Naive thymus-derived CD4-positive, alpha-beta T cell (primary cell): Measurements from ENCODE around the gene USP43. TPM values are rescaled to one million over a fixed set of nuclear protein-coding genes. Genes with fewer than 3 reads are reported as not detected.

Experiments
- ATAC-seq: fragments of 150-1000 bp; cut with Tn5 transposase; 2 replicates; pipeline ENCODE4 v1.10.0; 2021; ENCODE audit warnings: mild to moderate bottlenecking, moderate library complexity
- CTCF ChIA-PET: fragments of 350-600 bp; sonication (Branson Sonifier 250); formaldehyde crosslinking; loops from one replicate; lab custom pipeline; 2021; ENCODE audit warnings: antibody characterized with exemption; lab: Charles Lee
- POLR2A ChIA-PET: fragments of 350-600 bp; sonication (Branson Sonifier 250); formaldehyde crosslinking; loops from one replicate; lab custom pipeline; 2021; ENCODE audit warnings: antibody characterized with exemption, inconsistent platforms; lab: Charles Lee
- DNase-seq, 9 donors: peaks; one replicate each; pipeline versions ENCODE4 v3.0.0 to v3.0.0-alpha.2; 2020 to 2022; ENCODE audit warnings: mixed read lengths in 1 of 9
- H3K27ac ChIP-seq: one replicate; pipeline ENCODE4 v1.7.0; 2013; ENCODE audit warnings: mild to moderate bottlenecking, low read depth, low read length, moderate library complexity
- H3K27me3 ChIP-seq, 2 donors: one replicate each; pipeline ENCODE4 v1.7.0; 2013; ENCODE audit warnings: low read length in 2 of 2, mild to moderate bottlenecking in 2 of 2, moderate library complexity in 2 of 2; ENCODE audit not compliant: control insufficient read depth in 2 of 2, insufficient read depth in 2 of 2
- H3K36me3 ChIP-seq, 3 experiments: 1 replicate in 2 of 3; 2 replicates in 1 of 3; pipeline ENCODE4 v1.7.0; 2013; ENCODE audit warnings: low read length in 3 of 3, mild to moderate bottlenecking in 3 of 3, moderate library complexity in 1 of 3; ENCODE audit not compliant: insufficient read depth in 3 of 3, control insufficient read depth in 2 of 3
- H3K4me1 ChIP-seq, 2 donors: one replicate each; pipeline ENCODE4 v1.7.0; 2013; ENCODE audit warnings: low read length in 2 of 2, mild to moderate bottlenecking in 2 of 2, moderate library complexity in 1 of 2; ENCODE audit not compliant: control insufficient read depth in 2 of 2, insufficient read depth in 2 of 2
- H3K4me3 ChIP-seq: 2 replicates; pipeline ENCODE4 v1.7.0; 2013; ENCODE audit warnings: mild to moderate bottlenecking, low read length
- H3K9me3 ChIP-seq, 3 experiments: 1 replicate in 2 of 3; 2 replicates in 1 of 3; pipeline ENCODE4 v1.7.0; 2013; ENCODE audit warnings: low read length in 3 of 3; ENCODE audit not compliant: control insufficient read depth in 2 of 3
- H3K27ac Mint-ChIP-seq, 9 donors: one replicate each; pipeline ENCODE4 v1.8.0; 2020 to 2022; ENCODE audit warnings: mixed read lengths in 9 of 9, mild to moderate bottlenecking in 8 of 9, moderate library complexity in 5 of 9, inconsistent platforms in 2 of 9
- H3K27me3 Mint-ChIP-seq, 5 donors: one replicate each; pipeline ENCODE4 v1.8.0; 2021 to 2022; ENCODE audit warnings: mixed read lengths in 5 of 5, mild to moderate bottlenecking in 1 of 5
- H3K36me3 Mint-ChIP-seq, 5 donors: one replicate each; pipeline ENCODE4 v1.8.0; 2020 to 2022; ENCODE audit warnings: mixed read lengths in 5 of 5, mild to moderate bottlenecking in 3 of 5, inconsistent platforms in 1 of 5
- H3K4me1 Mint-ChIP-seq, 7 donors: one replicate each; pipeline ENCODE4 v1.8.0; 2020 to 2022; ENCODE audit warnings: mixed read lengths in 7 of 7, mild to moderate bottlenecking in 3 of 7, inconsistent platforms in 1 of 7
- H3K4me3 Mint-ChIP-seq, 10 donors: one replicate each; pipeline ENCODE4 v1.8.0; 2020 to 2022; ENCODE audit warnings: mild to moderate bottlenecking in 10 of 10, mixed read lengths in 10 of 10, moderate library complexity in 6 of 10, inconsistent platforms in 2 of 10
- H3K9me3 Mint-ChIP-seq, 11 donors: one replicate each; pipeline ENCODE4 v1.8.0; 2020 to 2022; ENCODE audit warnings: mixed read lengths in 11 of 11, mild to moderate bottlenecking in 4 of 11, inconsistent platforms in 1 of 11, moderate library complexity in 1 of 11
- intact Hi-C, 2 donors: fragments of 100-400 bp; cut with micrococcal nuclease; formaldehyde crosslinking; loops; one replicate each; pipeline ENCODE4 v1.15.1; 2023
- polyA plus RNA-seq, 2 donors: library from polyadenylated mRNA; unstranded; fragments of 300-500 nt; fragmentation: Illumina TruSeq; gene quantifications; one replicate each; pipeline ENCODE4 v1.2.3, GENCODE V29; 2021
- total RNA-seq, 6 experiments: library from RNA in 5 of 6; stranded (reverse) in 5 of 6; gene quantifications; 1 replicate in 5 of 6; 2 replicates in 1 of 6; pipeline ENCODE4 v1.2.3 and lab custom pipeline; 2021 to 2026

The USP43 gene
- total and polyA plus RNA-seq, 7 experiments from 2014 or later: 0.27 to 1.0 TPM; not detected in 5

DNA sequence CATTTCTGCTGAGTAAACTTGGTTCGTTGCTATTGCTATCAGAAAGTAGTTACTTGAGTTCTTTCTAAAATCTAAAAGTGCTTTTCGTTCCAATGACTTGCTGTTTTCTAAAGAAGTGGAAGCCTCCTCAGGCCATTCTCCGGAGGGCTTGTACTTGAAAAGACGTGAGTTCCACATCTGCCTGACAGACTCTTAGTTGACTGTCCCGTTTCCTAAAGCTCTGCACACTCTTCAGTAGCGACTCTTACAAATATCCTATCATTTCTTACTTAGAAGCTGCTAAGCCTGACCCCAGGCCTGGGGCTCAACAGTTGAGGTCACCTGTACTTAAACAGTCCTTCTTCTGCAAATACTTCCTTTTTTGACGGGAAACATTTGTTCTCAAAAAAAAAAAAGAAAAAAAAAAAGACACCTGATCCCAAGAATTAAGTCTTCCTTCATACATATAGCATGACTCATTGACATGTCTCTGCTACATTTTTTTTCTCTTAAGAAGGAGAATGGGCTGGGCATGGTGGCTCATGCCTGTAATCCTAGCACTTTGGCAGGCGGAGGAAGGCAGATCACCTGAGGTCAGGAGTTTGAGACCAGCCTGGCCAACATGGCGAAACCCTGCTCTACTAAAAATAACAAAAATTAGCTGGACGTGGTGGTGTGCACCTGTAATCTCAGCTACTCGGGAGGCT, 84.6 kb downstream of the USP43 start:
- POLR2A ChIA-PET: no interaction called here

DNA sequence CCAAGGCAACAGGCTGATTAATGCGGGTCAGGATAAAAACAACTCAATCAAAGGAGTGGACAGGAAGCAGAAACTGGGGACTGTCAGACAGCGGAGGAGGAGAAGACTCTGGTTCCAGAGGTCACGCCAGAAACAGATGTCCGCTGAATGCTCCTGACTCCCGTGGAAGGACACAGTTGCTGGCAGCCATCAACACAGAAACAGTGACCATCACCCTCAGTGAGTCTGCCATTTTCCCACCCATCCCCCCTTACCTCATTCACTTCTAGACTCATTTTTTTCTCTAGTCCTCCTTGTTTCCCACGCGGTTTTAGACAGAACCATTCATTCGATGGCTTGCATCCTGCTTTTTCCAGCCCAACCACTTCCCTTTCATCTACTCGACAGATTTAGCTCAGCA, 105.2 kb downstream of the USP43 start:
- Histone ChIP-seq H3K36me3 (no peaks in the 10 kb centered on the region), H3K4me1 (no peaks in the 10 kb centered on the region), H3K4me3 (no peak overlapping the region), H3K27me3 (no peaks in the 10 kb centered on the region), H3K9me3 (no peaks in the 10 kb centered on the region), H3K27ac (no peak overlapping the region)
- ChIA-PET CTCF (no interaction called here), POLR2A (no interaction called here)
- Mint-ChIP-seq H3K27me3 (peaks cover 6 to 60% (median 34%) of the 10 kb centered on the region in 5 donors), H3K36me3 (peaks cover 0 to 7% (median 0%) of the 10 kb centered on the region in 5 donors), H3K4me1 (no peaks in the 10 kb centered on the region), H3K27ac (no peak overlapping the region), H3K4me3 (no peak overlapping the region), H3K9me3 (peaks cover 0 to 6% (median 0%) of the 10 kb centered on the region in 11 donors)
- DNase-seq (no peak), ATAC-seq (no peak)
- intact Hi-C loops: no loop called here

More for the DNA sequence above, 84.6 kb downstream of the USP43 start:
- no peaks in the 10 kb centered on the region for H3K36me3 Mint-ChIP-seq
- Histone ChIP-seq H3K27me3 (no peaks in the 10 kb centered on the region), H3K4me1 (no peaks in the 10 kb centered on the region), H3K9me3 (no peaks in the 10 kb centered on the region), H3K27ac (no peak overlapping the region), H3K36me3 (no peaks in the 10 kb centered on the region), H3K4me3 (no peak overlapping the region)
- peaks cover 0 to 2% (median 0%) of the 10 kb centered on the region in 7 donors for H3K4me1 Mint-ChIP-seq
- H3K27ac Mint-ChIP-seq: no peak overlapping the region
- intact Hi-C loops: loop anchor here in 1 of 2 donors (1.0 kb wide), 1 partner anchor 38 kb away; no protein-coding TSS in a partner anchor
- DNase-seq: no peak
- H3K27me3 Mint-ChIP-seq: peaks cover 0 to 13% (median 6%) of the 10 kb centered on the region in 5 donors
- no peak for ATAC-seq
- H3K4me3 Mint-ChIP-seq: no peak overlapping the region
- CTCF ChIA-PET: no interaction called here
- H3K9me3 Mint-ChIP-seq: peaks cover 0 to 8% (median 0%) of the 10 kb centered on the region in 11 donors

DNA sequence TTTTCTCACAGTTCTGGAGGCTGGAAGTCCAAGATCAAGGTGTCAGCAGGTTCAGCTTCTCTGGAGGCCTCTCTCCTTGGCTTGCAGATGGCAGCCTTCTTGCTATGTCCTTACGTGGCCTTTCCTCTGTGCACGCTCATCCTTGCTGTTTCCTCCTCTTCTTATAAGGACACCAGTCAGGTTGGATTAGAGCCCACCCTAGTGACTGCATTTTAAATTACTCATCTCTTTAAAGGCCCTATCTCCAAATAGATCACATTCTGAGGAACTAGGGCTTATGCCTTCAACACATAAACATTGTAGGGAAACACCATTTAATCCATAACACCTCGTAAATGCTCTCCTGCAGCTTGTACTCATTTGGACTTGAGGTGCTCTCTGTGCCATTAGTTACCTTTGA, 109.8 kb downstream of the USP43 start:
- no peak overlapping the region for H3K4me3 Mint-ChIP-seq
- Histone ChIP-seq H3K9me3 (no peaks in the 10 kb centered on the region), H3K27ac (no peak overlapping the region), H3K27me3 (no peaks in the 10 kb centered on the region), H3K36me3 (no peaks in the 10 kb centered on the region), H3K4me3 (no peak overlapping the region), H3K4me1 (no peaks in the 10 kb centered on the region)
- H3K9me3 Mint-ChIP-seq: peaks cover 0 to 7% (median 0%) of the 10 kb centered on the region in 11 donors
- ChIA-PET CTCF (no interaction called here), POLR2A (no interaction called here)
- intact Hi-C loops: no loop called here
- DNase-seq: no peak
- no peaks in the 10 kb centered on the region for H3K4me1 Mint-ChIP-seq
- ATAC-seq: no peak
- peaks cover 3 to 68% (median 30%) of the 10 kb centered on the region in 5 donors for H3K27me3 Mint-ChIP-seq
- H3K36me3 Mint-ChIP-seq: peaks cover 0 to 7% (median 0%) of the 10 kb centered on the region in 5 donors
- no peak overlapping the region for H3K27ac Mint-ChIP-seq

DNA sequence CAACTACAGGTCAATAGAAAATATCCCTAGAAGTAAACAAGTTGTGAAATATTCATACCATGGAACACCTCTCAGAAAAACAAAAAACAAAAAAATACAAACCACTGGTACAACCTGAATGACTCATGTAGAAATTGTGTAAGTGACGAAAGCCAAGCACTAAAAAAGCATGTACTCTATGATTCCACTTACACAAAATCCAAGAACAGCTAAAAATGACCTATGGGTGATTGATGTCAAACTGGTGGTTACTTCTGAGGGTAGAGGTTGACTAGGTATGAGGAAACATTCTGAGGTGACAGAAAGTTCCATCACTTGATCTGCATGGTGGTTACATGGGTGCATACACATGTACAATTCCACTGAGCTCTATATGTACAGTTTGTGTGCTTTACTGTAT, 114.9 kb downstream of the USP43 start:
- ChIA-PET POLR2A (no interaction called here), CTCF (no interaction called here)
- no peak for ATAC-seq
- no peaks in the 10 kb centered on the region for H3K4me1 ChIP-seq
- no peak overlapping the region for H3K4me3 Mint-ChIP-seq
- H3K9me3 Mint-ChIP-seq: peaks cover 0 to 3% (median 0%) of the 10 kb centered on the region in 11 donors
- H3K4me1 Mint-ChIP-seq: no peaks in the 10 kb centered on the region
- no peak overlapping the region for H3K27ac Mint-ChIP-seq
- H3K36me3 ChIP-seq: no peaks in the 10 kb centered on the region
- intact Hi-C loops: no loop called here
- H3K4me3 ChIP-seq: no peak overlapping the region
- H3K27me3 ChIP-seq: peaks cover 0 to 4% of the 10 kb centered on the region in 2 donors
- no peak for DNase-seq
- peaks cover 0 to 35% (median 31%) of the 10 kb centered on the region in 5 donors for H3K27me3 Mint-ChIP-seq
- H3K36me3 Mint-ChIP-seq: no peaks in the 10 kb centered on the region
- no peak overlapping the region for H3K27ac ChIP-seq
- no peaks in the 10 kb centered on the region for H3K9me3 ChIP-seq

DNA sequence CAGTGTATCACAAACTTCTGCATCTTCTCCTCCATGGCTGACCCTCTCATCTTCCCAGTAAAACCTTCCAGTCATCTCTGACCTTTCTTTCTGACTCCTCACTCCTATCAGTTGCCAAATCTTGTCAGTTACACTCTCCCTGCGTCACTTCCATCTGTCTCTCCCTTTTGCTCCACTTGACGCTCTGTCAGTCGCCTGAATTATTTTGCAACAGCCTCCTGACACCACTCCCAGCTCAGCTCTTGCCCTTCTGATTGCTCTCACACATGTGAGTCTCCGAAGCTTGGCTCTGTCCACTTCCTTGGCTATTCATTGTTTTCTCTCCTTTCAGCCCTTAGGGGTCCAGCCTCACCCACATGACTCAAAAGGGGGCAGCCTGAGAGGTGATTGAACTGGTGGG, 118.3 kb downstream of the USP43 start:
- Histone ChIP-seq H3K27me3 (peaks cover 0 to 4% of the 10 kb centered on the region in 2 donors), H3K27ac (no peak overlapping the region), H3K4me3 (no peak overlapping the region), H3K9me3 (no peaks in the 10 kb centered on the region), H3K4me1 (no peaks in the 10 kb centered on the region), H3K36me3 (no peaks in the 10 kb centered on the region)
- CTCF ChIA-PET: no interaction called here
- Mint-ChIP-seq H3K27ac (no peak overlapping the region), H3K36me3 (no peaks in the 10 kb centered on the region), H3K9me3 (no peaks in the 10 kb centered on the region), H3K27me3 (peaks cover 0 to 32% (median 26%) of the 10 kb centered on the region in 5 donors), H3K4me1 (peaks cover 0 to 3% (median 0%) of the 10 kb centered on the region in 7 donors), H3K4me3 (no peak overlapping the region)
- intact Hi-C loops: no loop called here
- no peak for DNase-seq
- ATAC-seq: no peak
- POLR2A ChIA-PET: no interaction called here

DNA sequence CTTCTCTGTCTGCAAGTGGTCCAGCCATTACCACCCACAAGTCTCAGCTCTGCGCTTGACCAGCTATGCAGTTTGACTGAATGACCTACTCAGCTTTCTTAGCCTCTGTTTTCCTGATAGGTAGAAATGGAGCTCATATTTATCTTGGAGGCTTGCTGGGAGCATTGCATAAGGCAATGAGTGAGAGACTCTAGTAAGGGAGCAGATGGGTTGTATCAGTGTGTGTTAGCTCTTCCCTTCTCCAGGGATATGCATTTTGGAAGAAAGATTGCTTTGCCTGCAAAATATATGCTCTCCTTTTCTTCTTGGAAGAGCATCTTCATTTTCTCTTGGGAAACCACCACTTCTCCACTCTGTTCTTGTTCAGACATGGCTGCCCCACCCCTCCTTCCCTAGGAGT, 120.0 kb downstream of the USP43 start:
- intact Hi-C loops: no loop called here
- no peak for DNase-seq
- Histone ChIP-seq H3K4me3 (no peak overlapping the region), H3K4me1 (no peaks in the 10 kb centered on the region), H3K27ac (no peak overlapping the region), H3K27me3 (peaks cover 0 to 3% of the 10 kb centered on the region in 2 donors), H3K9me3 (no peaks in the 10 kb centered on the region), H3K36me3 (no peaks in the 10 kb centered on the region)
- peaks cover 0 to 30% (median 20%) of the 10 kb centered on the region in 5 donors for H3K27me3 Mint-ChIP-seq
- no peaks in the 10 kb centered on the region for H3K9me3 Mint-ChIP-seq
- no peak for ATAC-seq
- H3K27ac Mint-ChIP-seq: no peak overlapping the region
- ChIA-PET POLR2A (no interaction called here), CTCF (no interaction called here)
- H3K36me3 Mint-ChIP-seq: no peaks in the 10 kb centered on the region
- H3K4me3 Mint-ChIP-seq: no peak overlapping the region
- H3K4me1 Mint-ChIP-seq: peaks cover 0 to 3% (median 0%) of the 10 kb centered on the region in 7 donors

DNA sequence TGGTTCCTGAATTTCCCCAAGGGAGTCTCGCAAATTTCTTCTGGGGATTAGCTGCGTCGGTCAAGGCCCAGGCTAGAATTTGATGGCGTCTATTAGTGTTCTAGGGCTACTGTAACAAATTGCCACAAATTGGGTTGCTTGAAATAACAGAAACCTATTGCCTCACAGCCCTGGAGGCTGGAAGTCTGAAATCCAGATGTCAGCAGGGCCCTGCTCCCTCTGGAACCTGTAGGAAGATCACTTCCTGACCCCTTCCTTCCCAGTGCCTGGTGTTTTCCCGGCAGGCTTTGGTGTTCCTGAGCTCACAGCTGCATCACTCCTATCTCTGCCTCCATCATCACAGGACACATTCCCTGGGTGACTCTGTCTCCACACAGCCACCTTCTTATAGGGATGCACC, 121.7 kb downstream of the USP43 start:
- no peaks in the 10 kb centered on the region for H3K36me3 Mint-ChIP-seq
- H3K9me3 Mint-ChIP-seq: no peaks in the 10 kb centered on the region
- ATAC-seq (no peak), DNase-seq (no peak)
- Histone ChIP-seq H3K4me3 (no peak overlapping the region), H3K4me1 (no peaks in the 10 kb centered on the region), H3K27ac (no peak overlapping the region), H3K27me3 (no peaks in the 10 kb centered on the region), H3K9me3 (no peaks in the 10 kb centered on the region), H3K36me3 (no peaks in the 10 kb centered on the region)
- H3K27me3 Mint-ChIP-seq: peaks cover 0 to 25% (median 16%) of the 10 kb centered on the region in 5 donors
- ChIA-PET CTCF (no interaction called here), POLR2A (no interaction called here)
- intact Hi-C loops: no loop called here
- H3K27ac Mint-ChIP-seq: no peak overlapping the region
- H3K4me3 Mint-ChIP-seq: no peak overlapping the region
- H3K4me1 Mint-ChIP-seq: peaks cover 0 to 3% (median 0%) of the 10 kb centered on the region in 7 donors
